HG02759 (cell line): Measurements from ENCODE around the gene RFNG.

Experiments
- ATAC-seq: cut with Tn5 transposase; IDR thresholded peaks from one replicate; pipeline ENCODE4 v1.9.1; 2021; ENCODE audit warnings: mild to moderate bottlenecking, moderate library complexity; ENCODE audit not compliant: unreplicated experiment

The RFNG gene

GRCh38 chr17:82029990-82030469, 21.6 kb downstream of the RFNG start:
- ATAC-seq = no peak

GRCh38 chr17:82029391-82029790, 22.2 kb downstream of the RFNG start:
- ATAC-seq = no peak

- no peak for ATAC-seq
Observed at GRCh38 chr17:82028966-82029365, 22.6 kb downstream of the RFNG start.

- ATAC-seq = no peak
Observed at GRCh38 chr17:82028246-82028645, 23.4 kb downstream of the RFNG start.

GRCh38 chr17:82025401-82026107, 26.1 kb downstream of the RFNG start:
- no peak for ATAC-seq

- ATAC-seq = no peak
Observed at GRCh38 chr17:82024859-82025258, 26.8 kb downstream of the RFNG start.

GRCh38 chr17:82023447-82024241, 28.0 kb downstream of the RFNG start:
- ATAC-seq = peak; percentile 13

GRCh38 chr17:82022981-82023446, 28.6 kb downstream of the RFNG start, which contains the start of gene LRRC45:
TSS of gene LRRC45 (plus strand) at chr17:82023305. CDS start at chr17:82023644, 339 bp downstream.
- ATAC-seq = peak; percentile 85

- ATAC-seq = peak; percentile 20
Observed at GRCh38 chr17:82022310-82022980, 29.2 kb downstream of the RFNG start, which contains the start of gene CENPX. TSS of gene CENPX (minus strand) at chr17:82022878. CDS start at chr17:82022861, 17 bp downstream.

- no peak for ATAC-seq
Observed at GRCh38 chr17:82021900-82022309, 29.7 kb downstream of the RFNG start.

GRCh38 chr17:82021107-82021899, 30.3 kb downstream of the RFNG start:
- ATAC-seq = no peak

GRCh38 chr17:82020572-82021106, 31.0 kb downstream of the RFNG start:
- no peak for ATAC-seq

- no peak for ATAC-seq
Observed at GRCh38 chr17:82019690-82020571, 31.7 kb downstream of the RFNG start.

- no peak for ATAC-seq
Observed at GRCh38 chr17:82018989-82019689, 32.5 kb downstream of the RFNG start.

- no peak for ATAC-seq
Observed at GRCh38 chr17:82018152-82018988, 33.2 kb downstream of the RFNG start.

GRCh38 chr17:82017612-82018151, 33.9 kb downstream of the RFNG start:
- ATAC-seq = no peak

GRCh38 chr17:82016875-82017459, 34.6 kb downstream of the RFNG start:
- ATAC-seq = no peak
